Caco-2 (cell line): ENCODE data around the gene PPP2R3B. TPM values are rescaled to one million over a fixed set of nuclear protein-coding genes. Genes with fewer than 3 reads are reported as not detected.

ENCODE experiments used
- BruUV-seq: library from RNA; stranded (reverse); fragments of 400-500 nt; replicated peaks from 2 replicates; lab custom pipeline; 2021; lab: Mats Ljungman, UMichigan
- CTCF ChIA-PET: fragments of 300-600 bp; sonication (Branson Sonifier 250); formaldehyde crosslinking; loops from one replicate; lab custom pipeline; 2022; ENCODE audit warnings: antibody characterized with exemption; lab: Charles Lee
- POLR2A ChIA-PET: fragments of 300-600 bp; sonication (Branson Sonifier 250); formaldehyde crosslinking; loops from one replicate; lab custom pipeline; 2022; ENCODE audit warnings: antibody characterized with exemption; lab: Charles Lee
- DNase-seq, 2 experiments: peaks; one replicate each; pipeline versions ENCODE4 v3.0.0 to v3.0.0-alpha.2; 2020 to 2022
- H3K27me3 ChIP-seq: replicated peaks from 2 replicates; pipeline ENCODE4 v1.6.0; 2011; ENCODE audit warnings: low read length; ENCODE audit not compliant: control insufficient read depth, insufficient read depth
- H3K36me3 ChIP-seq: 2 replicates; pipeline ENCODE4 v1.5.1; 2011; ENCODE audit warnings: low read length; ENCODE audit not compliant: control insufficient read depth, insufficient read depth
- H3K4me1 ChIP-seq: fragments of 250-450 bp; sonication (Bioruptor Pico); 2 replicates; pipeline ENCODE4 v1.5.1; 2020; ENCODE audit warnings: mild to moderate bottlenecking
- H3K4me3 ChIP-seq: 2 replicates; pipeline ENCODE4 v1.5.1; 2011; ENCODE audit warnings: low read depth, mild to moderate bottlenecking, control low read depth, low read length
- H3K9me3 ChIP-seq: fragments of 250-450 bp; sonication (Bioruptor Pico); 2 replicates; pipeline ENCODE4 v1.5.1; 2020; ENCODE audit warnings: mild to moderate bottlenecking, moderate library complexity
- H3K27ac Mint-ChIP-seq: one replicate; pipeline ENCODE4 v1.8.0; 2022; ENCODE audit warnings: mixed read lengths; ENCODE audit not compliant: unreplicated experiment
- H3K27me3 Mint-ChIP-seq: one replicate; pipeline ENCODE4 v1.8.0; 2022; ENCODE audit warnings: mixed read lengths; ENCODE audit not compliant: insufficient read depth, unreplicated experiment
- H3K36me3 Mint-ChIP-seq: one replicate; pipeline ENCODE4 v1.8.0; 2022; ENCODE audit warnings: mild to moderate bottlenecking, mixed read lengths; ENCODE audit not compliant: insufficient read depth, unreplicated experiment
- H3K4me1 Mint-ChIP-seq: one replicate; pipeline ENCODE4 v1.8.0; 2022; ENCODE audit warnings: low read depth, mixed read lengths; ENCODE audit not compliant: unreplicated experiment
- H3K4me3 Mint-ChIP-seq: one replicate; pipeline ENCODE4 v1.8.0; 2022; ENCODE audit warnings: mild to moderate bottlenecking, moderate library complexity, mixed read lengths; ENCODE audit not compliant: unreplicated experiment
- H3K9me3 Mint-ChIP-seq: one replicate; pipeline ENCODE4 v1.8.0; 2022; ENCODE audit warnings: mixed read lengths; ENCODE audit not compliant: unreplicated experiment
- CTCF ChIP-seq, 2 experiments: fragments of 200-600 bp in 1 of 2; IDR thresholded peaks; 1 replicate in 1 of 2; 2 replicates in 1 of 2; pipeline versions ENCODE4 v1.5.1 to v1.8.0; 2011 to 2022; ENCODE audit warnings: antibody characterized with exemption in 1 of 2, control low read depth in 1 of 2, inconsistent platforms in 1 of 2, low read depth in 1 of 2, low read length in 1 of 2, mild to moderate bottlenecking in 1 of 2, moderate library complexity in 1 of 2; ENCODE audit not compliant: insufficient read depth in 1 of 2, severe bottlenecking in 1 of 2, unreplicated experiment in 1 of 2
- intact Hi-C: fragments of 100-400 bp; cut with micrococcal nuclease; formaldehyde crosslinking; loops from one replicate; pipeline ENCODE4 v1.10.0; 2022; ENCODE audit not compliant: unreplicated experiment
- total RNA-seq: library from RNA; stranded (reverse); gene quantifications from 2 replicates; pipeline ENCODE4 v1.2.3, GENCODE V29; 2022

Gene PPP2R3B
- total RNA-seq, 1 experiment from 2014 or later, result 71.3 TPM

- TF ChIP-seq CTCF (IDR thresholded peaks at IDR 0.05; ENCODE audit: insufficient read depth in 1 of 2, low read depth in 1 of 2, low read length in 1 of 2, severe bottlenecking in 1 of 2, unreplicated experiment in 1 of 2), result no peak
- DNase-seq, result peak; percentile 98 to 99
- peaks cover 7% of the 10 kb centered on the region for H3K36me3 ChIP-seq
- H3K4me3 Mint-ChIP-seq, result peak overlapping the region; percentile 72
- ChIA-PET CTCF (no interaction called here), POLR2A (no interaction called here)
- H3K4me1 Mint-ChIP-seq, result peaks cover 2% of the 10 kb centered on the region
- BruUV-seq, result no TSS peak
- H3K9me3 Mint-ChIP-seq, result no peaks in the 10 kb centered on the region
- H3K27ac Mint-ChIP-seq, result peak overlapping the region; percentile 83
- no peaks in the 10 kb centered on the region for H3K27me3 Mint-ChIP-seq
- intact Hi-C loops, result loop anchor here (2.0 to 5.0 kb wide), 4 partner anchors 41 to 1274 kb away; partner anchors contain the start of genes AKAP17A, ASMTL and PPP2R3B
- no peaks in the 10 kb centered on the region for H3K9me3 ChIP-seq
- H3K4me1 ChIP-seq, result no peaks in the 10 kb centered on the region
- H3K36me3 Mint-ChIP-seq, result peaks cover 36% of the 10 kb centered on the region
- peak overlapping the region; percentile 85 for H3K4me3 ChIP-seq
- H3K27me3 ChIP-seq, result no peaks in the 10 kb centered on the region
These were observed 68.5 kb downstream of the PPP2R3B start for GRCh38 chrX:318068-318738.

GRCh38 chrX:317424-318067 is 69.2 kb downstream of the PPP2R3B start:
- H3K4me1 ChIP-seq, result no peaks in the 10 kb centered on the region
- no peak for DNase-seq
- H3K9me3 ChIP-seq, result no peaks in the 10 kb centered on the region
- H3K36me3 ChIP-seq, result peaks cover 7% of the 10 kb centered on the region
- H3K9me3 Mint-ChIP-seq, result no peaks in the 10 kb centered on the region
- intact Hi-C loops, result loop anchor here (1.0 to 5.0 kb wide), 5 partner anchors 34 to 1275 kb away; partner anchors contain the start of genes AKAP17A, ASMTL and PPP2R3B
- ChIA-PET POLR2A (no interaction called here), CTCF (no interaction called here)
- H3K27ac Mint-ChIP-seq, result peak overlapping the region; percentile 83
- BruUV-seq, result no TSS peak
- H3K27me3 ChIP-seq, result no peaks in the 10 kb centered on the region
- TF ChIP-seq CTCF (IDR thresholded peaks at IDR 0.05; ENCODE audit: insufficient read depth in 1 of 2, low read depth in 1 of 2, low read length in 1 of 2, severe bottlenecking in 1 of 2, unreplicated experiment in 1 of 2), result no peak
- H3K36me3 Mint-ChIP-seq, result peaks cover 40% of the 10 kb centered on the region
- peak overlapping the region; percentile 72 for H3K4me3 Mint-ChIP-seq
- H3K4me1 Mint-ChIP-seq, result no peaks in the 10 kb centered on the region
- H3K4me3 ChIP-seq, result peak overlapping the region; percentile 39
- no peaks in the 10 kb centered on the region for H3K27me3 Mint-ChIP-seq

- Mint-ChIP-seq H3K27ac (no peak overlapping the region), H3K4me3 (peak overlapping the region; percentile 22), H3K36me3 (peaks cover 49% of the 10 kb centered on the region), H3K4me1 (no peaks in the 10 kb centered on the region), H3K9me3 (no peaks in the 10 kb centered on the region), H3K27me3 (no peaks in the 10 kb centered on the region)
- intact Hi-C loops, result loop anchor here (1.0 to 5.0 kb wide), 2 partner anchors 33 to 1276 kb away; partner anchors contain the start of gene AKAP17A
- H3K27me3 ChIP-seq, result no peaks in the 10 kb centered on the region
- ChIA-PET POLR2A (no interaction called here), CTCF (no interaction called here)
- H3K4me3 ChIP-seq, result no peak overlapping the region
- no TSS peak for BruUV-seq
- no peaks in the 10 kb centered on the region for H3K4me1 ChIP-seq
- no peak for DNase-seq
- no peaks in the 10 kb centered on the region for H3K9me3 ChIP-seq
- H3K36me3 ChIP-seq, result peaks cover 8% of the 10 kb centered on the region
- TF ChIP-seq CTCF (IDR thresholded peaks at IDR 0.05; ENCODE audit: insufficient read depth in 1 of 2, low read depth in 1 of 2, low read length in 1 of 2, severe bottlenecking in 1 of 2, unreplicated experiment in 1 of 2), result no peak
These were observed 70.1 kb downstream of the PPP2R3B start for GRCh38 chrX:316351-317325.
